AG08395 (cell line): ENCODE data around the gene PHF24.
"Not testable (repeated sequence)": the region's sequence is repeated elsewhere in the genome, so short reads cannot be mapped to it uniquely, and the experiment has no call there.

Source experiments
- DNase-seq: peaks from one replicate; pipeline ENCODE4 v3.0.0; 2012; ENCODE audit warnings: mixed read lengths, low spot score

PHF24 gene

GRCh38 chr9:34996905-34997279 is 38.8 kb downstream of the PHF24 start:
- DNase-seq, result no peak

- DNase-seq, result no peak
These were observed 39.3 kb downstream of the PHF24 start for GRCh38 chr9:34997379-34997781.

GRCh38 chr9:34998266-34998665 is 40.2 kb downstream of the PHF24 start:
- DNase-seq, result no peak

- DNase-seq, result no peak
These were observed 41.5 kb downstream of the PHF24 start for GRCh38 chr9:34999576-34999975.

- peak; percentile 87 for DNase-seq
These were observed 42.6 kb downstream of the PHF24 start for GRCh38 chr9:35000535-35001284.

GRCh38 chr9:35001285-35001677 is 43.2 kb downstream of the PHF24 start:
- no peak for DNase-seq

- no peak for DNase-seq
These were observed 43.9 kb downstream of the PHF24 start for GRCh38 chr9:35001803-35002502.

GRCh38 chr9:35002623-35003022 is 44.5 kb downstream of the PHF24 start:
- DNase-seq, result no peak

GRCh38 chr9:35004299-35004698 is 46.2 kb downstream of the PHF24 start:
- not testable (repeated sequence) for DNase-seq

- no peak for DNase-seq
These were observed 52.4 kb downstream of the PHF24 start for GRCh38 chr9:35010351-35010958.

GRCh38 chr9:35014517-35014916 is 56.4 kb downstream of the PHF24 start:
- DNase-seq, result no peak

- not testable (repeated sequence) for DNase-seq
These were observed 65.4 kb downstream of the PHF24 start for GRCh38 chr9:35023443-35023842.

GRCh38 chr9:35026671-35027070 is 68.6 kb downstream of the PHF24 start:
- DNase-seq, result no peak

- DNase-seq, result no peak
These were observed 69.3 kb downstream of the PHF24 start for GRCh38 chr9:35027374-35027773.

- DNase-seq, result no peak
These were observed 69.8 kb downstream of the PHF24 start for GRCh38 chr9:35027860-35028259.

- DNase-seq, result no peak
These were observed 70.3 kb downstream of the PHF24 start for GRCh38 chr9:35028341-35028740.

GRCh38 chr9:35029241-35029640 is 71.2 kb downstream of the PHF24 start:
- no peak for DNase-seq

GRCh38 chr9:35029852-35030251 is 71.8 kb downstream of the PHF24 start:
- DNase-seq, result no peak
